ENCODE data around the gene STRIP1. TPM values are rescaled to one million over a fixed set of nuclear protein-coding genes. Genes with fewer than 3 reads are reported as not detected.
A peak's percentile ranks its signal among the peaks of the same experiment; 100 is the strongest.

The STRIP1 gene
- polyA plus RNA-seq, 3 donors from 2014 or later: 17.7 to 30.4 (median 19.6) TPM

GRCh38 chr1:110089561-110090275 is 55.3 kb downstream of the STRIP1 start:
- H3K27ac Mint-ChIP-seq: no peak overlapping the region
- peaks cover 3 to 12% (median 5%) of the 10 kb centered on the region in 3 donors for H3K27me3 Mint-ChIP-seq (ENCODE audit: low read depth in 3 of 3)

GRCh38 chr1:110091381-110091780 is 57.0 kb downstream of the STRIP1 start:
- Mint-ChIP-seq H3K27ac (no peak overlapping the region), H3K4me1 (no peaks in the 10 kb centered on the region), H3K4me3 (no peak overlapping the region), H3K27me3 (ENCODE audit: low read depth in 3 of 3) (peaks cover 0 to 11% (median 5%) of the 10 kb centered on the region in 3 donors), H3K36me3 (no peaks in the 10 kb centered on the region), H3K9me3 (no peaks in the 10 kb centered on the region)
- DNase-seq: no peak

More at GRCh38 chr1:110089561-110090275, 55.3 kb downstream of the STRIP1 start:
- Mint-ChIP-seq H3K4me3 (no peak overlapping the region), H3K4me1 (peaks cover 1 to 6% of the 10 kb centered on the region in 2 donors), H3K9me3 (peaks cover 0 to 1% (median 0%) of the 10 kb centered on the region in 6 donors), H3K36me3 (no peaks in the 10 kb centered on the region)
- DNase-seq: no peak

- Mint-ChIP-seq H3K36me3 (no peaks in the 10 kb centered on the region), H3K27ac (no peak overlapping the region), H3K4me1 (no peaks in the 10 kb centered on the region), H3K9me3 (no peaks in the 10 kb centered on the region), H3K4me3 (no peak overlapping the region), H3K27me3 (ENCODE audit: low read depth in 3 of 3) (peaks cover 0 to 11% (median 6%) of the 10 kb centered on the region in 3 donors)
- no peak for DNase-seq
Measured at GRCh38 chr1:110091791-110092190, 57.4 kb downstream of the STRIP1 start.

GRCh38 chr1:110092991-110093390 is 58.6 kb downstream of the STRIP1 start:
- Mint-ChIP-seq H3K4me1 (no peaks in the 10 kb centered on the region), H3K9me3 (no peaks in the 10 kb centered on the region), H3K27ac (no peak overlapping the region), H3K36me3 (no peaks in the 10 kb centered on the region), H3K4me3 (no peak overlapping the region), H3K27me3 (ENCODE audit: low read depth in 3 of 3) (peaks cover 0 to 8% (median 4%) of the 10 kb centered on the region in 3 donors)
- no peak for DNase-seq

- Mint-ChIP-seq H3K36me3 (no peaks in the 10 kb centered on the region), H3K9me3 (no peaks in the 10 kb centered on the region), H3K27me3 (ENCODE audit: low read depth in 3 of 3) (peaks cover 2 to 7% (median 5%) of the 10 kb centered on the region in 3 donors), H3K4me3 (no peak overlapping the region), H3K27ac (no peak overlapping the region), H3K4me1 (no peaks in the 10 kb centered on the region)
- no peak for DNase-seq
Measured at GRCh38 chr1:110094931-110095654, 60.7 kb downstream of the STRIP1 start.

- no peak for DNase-seq
- peaks cover 2 to 8% (median 5%) of the 10 kb centered on the region in 3 donors for H3K27me3 Mint-ChIP-seq (ENCODE audit: low read depth in 3 of 3)
- no peaks in the 10 kb centered on the region for H3K36me3 Mint-ChIP-seq
- H3K9me3 Mint-ChIP-seq: no peaks in the 10 kb centered on the region
- H3K4me3 Mint-ChIP-seq: no peak overlapping the region
- no peak overlapping the region for H3K27ac Mint-ChIP-seq
- H3K4me1 Mint-ChIP-seq: no peaks in the 10 kb centered on the region
Measured at GRCh38 chr1:110097507-110098221, 63.2 kb downstream of the STRIP1 start.

GRCh38 chr1:110098222-110099026 is 64.0 kb downstream of the STRIP1 start:
- DNase-seq: no peak
- Mint-ChIP-seq H3K4me1 (no peaks in the 10 kb centered on the region), H3K27ac (peak overlapping the region in 1 of 6 donors; percentile 46), H3K27me3 (ENCODE audit: low read depth in 3 of 3) (peaks cover 2 to 8% (median 5%) of the 10 kb centered on the region in 3 donors), H3K9me3 (no peaks in the 10 kb centered on the region), H3K36me3 (no peaks in the 10 kb centered on the region), H3K4me3 (no peak overlapping the region)

- H3K4me3 Mint-ChIP-seq: no peak overlapping the region
Measured at GRCh38 chr1:110100335-110100734, 65.9 kb downstream of the STRIP1 start.

GRCh38 chr1:110102081-110102480 is 67.7 kb downstream of the STRIP1 start:
- no peak overlapping the region for H3K27ac Mint-ChIP-seq
- no peak overlapping the region for H3K4me3 Mint-ChIP-seq
- no peak for DNase-seq
- H3K36me3 Mint-ChIP-seq: no peaks in the 10 kb centered on the region
- H3K27me3 Mint-ChIP-seq (ENCODE audit: low read depth in 3 of 3): peaks cover 0 to 8% (median 0%) of the 10 kb centered on the region in 3 donors
- H3K9me3 Mint-ChIP-seq: no peaks in the 10 kb centered on the region
- H3K4me1 Mint-ChIP-seq: no peaks in the 10 kb centered on the region

More at GRCh38 chr1:110100335-110100734, 65.9 kb downstream of the STRIP1 start:
- DNase-seq: no peak
- H3K36me3 Mint-ChIP-seq: no peaks in the 10 kb centered on the region
- peaks cover 2 to 8% (median 3%) of the 10 kb centered on the region in 3 donors for H3K27me3 Mint-ChIP-seq (ENCODE audit: low read depth in 3 of 3)
- no peaks in the 10 kb centered on the region for H3K4me1 Mint-ChIP-seq
- no peaks in the 10 kb centered on the region for H3K9me3 Mint-ChIP-seq
- H3K27ac Mint-ChIP-seq: no peak overlapping the region

Other genes with a start within 250 kb of the STRIP1 start
- under 1 TPM; 0.55 to 0.97 (median 0.65) TPM for gene CSF1, start 123.8 kb upstream of the STRIP1 start, polyA plus RNA-seq
- gene AHCYL1, start 49.9 kb upstream of the STRIP1 start, polyA plus RNA-seq: 10 to 100 TPM; 30.2 to 75.4 (median 46.4) TPM
- not detected for gene ALX3, start 36.0 kb downstream of the STRIP1 start, polyA plus RNA-seq
- gene UBL4B, start 77.8 kb downstream of the STRIP1 start, polyA plus RNA-seq: not detected
- gene SLC6A17, start 115.9 kb downstream of the STRIP1 start, polyA plus RNA-seq: not detected
- under 1 TPM; 0.18 to 0.48 (median 0.47) TPM for gene KCNC4, start 175.7 kb downstream of the STRIP1 start, polyA plus RNA-seq